Urinary bladder (tissue), 4 donors: ENCODE results near the gene TEDC1. TPM values are rescaled to one million over a fixed set of nuclear protein-coding genes. Genes with fewer than 3 reads are reported as not detected.
"Not testable (repeated sequence)": the region's sequence is repeated elsewhere in the genome, so short reads cannot be mapped to it uniquely, and the experiment has no call there.

ENCODE experiments used
- DNase-seq: peaks from one replicate; pipeline ENCODE4 v3.0.0-alpha.2; 2015; ENCODE audit errors: extremely low spot score
- H3K27ac ChIP-seq: one replicate; pipeline ENCODE4 v1.5.1; 2013; ENCODE audit warnings: low read depth, mild to moderate bottlenecking, moderate library complexity
- H3K36me3 ChIP-seq: one replicate; pipeline ENCODE4 v1.6.1; 2013; ENCODE audit warnings: mild to moderate bottlenecking, moderate library complexity; ENCODE audit not compliant: insufficient read depth
- H3K4me1 ChIP-seq: one replicate; pipeline ENCODE4 v1.6.1; 2013; ENCODE audit warnings: mild to moderate bottlenecking, moderate library complexity; ENCODE audit not compliant: insufficient read depth
- H3K4me3 ChIP-seq: one replicate; pipeline ENCODE4 v1.5.1; 2013; ENCODE audit warnings: low read depth, low read length
- WGBS: extraction: QIAGEN DNeasy Blood & Tissue Kit; methylation state at CpG from one replicate; pipeline ENCODE4 v1.1.7; 2013; 5-methylcytosine and 5-hydroxymethylcytosine counted together
- polyA plus RNA-seq: library from polyadenylated mRNA; stranded (reverse); fragments of 200-250 nt; gene quantifications from one replicate; pipeline ENCODE4 v1.2.3, GENCODE V29; 2013
- total RNA-seq: library from RNA; depleted of rRNA; stranded (reverse); fragments of >200 nt; gene quantifications from one replicate; pipeline ENCODE4 v1.2.3, GENCODE V29; 2014
- donor health status: healthy with polysubstance abuse.
- donor health status: healthy.

Gene TEDC1
- total and polyA plus RNA-seq, 2 donors: 4.2 to 10.6 TPM

DNA sequence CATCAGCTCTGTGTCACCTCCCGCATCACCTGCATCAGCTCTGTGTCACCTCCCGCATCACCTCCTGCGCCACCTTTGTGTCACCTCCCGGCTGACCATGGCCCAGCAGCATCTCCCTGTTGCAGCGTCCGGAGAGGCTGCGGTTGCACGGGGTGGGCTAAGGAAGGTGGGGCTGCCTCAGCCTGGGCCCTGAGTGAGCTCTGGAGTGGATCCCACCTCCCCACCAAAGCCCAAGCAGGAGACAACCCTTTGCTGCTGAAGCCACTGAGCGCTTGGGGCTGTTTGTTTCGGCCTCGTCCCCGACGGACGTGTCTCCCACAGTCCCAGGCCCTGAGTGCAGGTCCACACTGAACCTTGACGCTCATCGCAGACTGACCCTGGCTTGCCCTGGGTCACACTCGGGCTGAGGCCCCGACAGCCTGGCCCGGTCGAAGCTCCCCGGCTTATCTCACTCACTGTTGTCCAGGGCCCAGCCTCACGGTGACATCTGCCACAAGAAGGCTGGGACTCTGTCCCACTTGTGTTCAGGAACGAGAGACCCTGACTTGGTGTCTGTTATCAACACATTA lies 47.5 kb downstream of the TEDC1 start:
- H3K4me3 ChIP-seq: no peak overlapping the region
- no peaks in the 10 kb centered on the region for H3K36me3 ChIP-seq
- no peaks in the 10 kb centered on the region for H3K4me1 ChIP-seq
- no peak overlapping the region for H3K27ac ChIP-seq
- DNase-seq: no peak
- WGBS: 85% methylated on average over 23 of the region's 23 CpGs

- no peak for DNase-seq
- H3K4me1 ChIP-seq: no peaks in the 10 kb centered on the region
- H3K36me3 ChIP-seq: no peaks in the 10 kb centered on the region
- H3K27ac ChIP-seq: no peak overlapping the region
- WGBS: 78% methylated on average over 9 of the region's 9 CpGs
- H3K4me3 ChIP-seq: no peak overlapping the region
Measured at GRCh38 chr14:105540811-105541210, 49.8 kb downstream of the TEDC1 start.

- Histone ChIP-seq H3K36me3 (no peaks in the 10 kb centered on the region), H3K27ac (no peak overlapping the region), H3K4me1 (no peaks in the 10 kb centered on the region), H3K4me3 (no peak overlapping the region)
- DNase-seq: no peak
- 85% methylated on average over 19 of the region's 19 CpGs for WGBS
Measured at GRCh38 chr14:105541218-105541875, 50.3 kb downstream of the TEDC1 start.

DNA sequence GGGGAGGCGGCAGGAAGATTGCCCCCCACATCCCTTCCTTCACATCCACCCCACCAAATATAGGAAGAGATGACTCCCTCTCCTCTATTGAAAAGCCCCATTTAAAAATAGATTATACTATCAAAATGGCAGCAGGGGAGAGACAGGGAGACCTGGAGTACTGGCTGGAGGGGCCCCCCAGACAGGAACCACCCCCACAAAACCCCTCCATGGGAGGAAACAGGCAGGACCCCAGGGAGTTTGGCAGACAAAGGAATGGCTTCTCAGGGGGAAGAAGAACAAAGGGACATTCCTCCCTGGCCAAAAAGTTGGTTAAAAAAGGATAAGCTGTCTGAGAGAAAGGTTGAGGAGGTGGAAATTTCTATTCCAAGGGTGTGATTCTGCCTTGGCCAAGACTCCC lies 54.6 kb downstream of the TEDC1 start:
- H3K4me1 ChIP-seq, H3K4me3 ChIP-seq, H3K36me3 ChIP-seq, H3K27ac ChIP-seq, DNase-seq: not testable (repeated sequence)
- 76% methylated on average over 1 of the region's 1 CpG for WGBS

DNA sequence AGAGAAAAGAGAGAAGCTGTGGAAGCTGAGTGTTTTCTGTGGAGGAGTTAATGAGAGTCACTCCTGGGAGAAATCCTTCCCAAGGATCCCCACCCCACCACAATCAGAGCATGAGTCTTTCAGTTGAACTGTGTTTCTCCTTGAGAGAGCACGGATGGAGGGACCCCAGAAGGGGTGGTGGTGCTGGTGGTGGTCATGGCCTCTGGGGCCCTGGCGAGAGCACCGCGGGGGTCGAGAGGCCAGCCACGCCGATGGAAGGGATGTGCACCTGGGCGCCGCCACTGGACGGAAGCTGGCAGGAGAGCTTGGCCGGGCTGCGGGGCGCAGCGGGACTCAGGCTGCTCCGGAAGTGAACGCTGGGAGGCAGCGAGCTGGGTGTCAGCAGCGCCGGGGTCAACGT lies 55.4 kb downstream of the TEDC1 start:
- not testable (repeated sequence) for H3K4me3 ChIP-seq, H3K36me3 ChIP-seq, H3K4me1 ChIP-seq, DNase-seq, H3K27ac ChIP-seq
- 95% methylated on average over 10 of the region's 20 CpGs for WGBS

DNA sequence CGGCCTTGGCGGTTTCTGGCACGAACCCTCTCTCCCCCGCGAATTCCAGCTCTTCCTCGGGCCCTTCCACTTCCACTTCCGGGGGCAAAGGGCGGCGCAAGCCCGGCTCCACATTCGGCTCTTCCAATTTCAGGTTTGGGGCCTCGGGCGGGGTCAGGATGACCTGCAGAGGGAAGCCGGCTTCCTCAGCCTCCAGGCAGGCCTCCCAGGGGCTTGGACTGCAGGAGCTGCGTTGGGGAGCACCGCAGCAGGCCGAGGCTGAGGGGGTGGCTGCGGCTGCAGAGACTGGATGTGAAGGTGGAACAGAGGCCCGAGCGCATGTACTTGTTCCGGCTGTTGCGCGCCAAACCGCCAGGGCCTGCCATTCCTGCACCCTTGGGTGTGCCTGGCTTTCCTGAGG lies 56.0 kb downstream of the TEDC1 start:
- WGBS: 92% methylated on average over 16 of the region's 24 CpGs
- H3K27ac ChIP-seq, DNase-seq: not testable (repeated sequence)

GRCh38 chr14:105547741-105548169 lies 56.7 kb downstream of the TEDC1 start:
- WGBS: 96% methylated on average over 38 of the region's 38 CpGs
- Histone ChIP-seq H3K4me1 (no peaks in the 10 kb centered on the region), H3K36me3 (no peaks in the 10 kb centered on the region), H3K27ac (no peak overlapping the region), H3K4me3 (no peak overlapping the region)
- DNase-seq: no peak

More for the DNA sequence above, 56.0 kb downstream of the TEDC1 start:
- H3K4me3 ChIP-seq, H3K4me1 ChIP-seq, H3K36me3 ChIP-seq: not testable (repeated sequence)

Other genes with a start within 250 kb of the TEDC1 start
- 28.6 TPM for gene BTBD6, start 242.7 kb upstream of the TEDC1 start, total RNA-seq
- gene BTBD6, start 242.7 kb upstream of the TEDC1 start, polyA plus RNA-seq: 40.6 TPM
- 30.9 TPM for gene BRF1, start 190.2 kb upstream of the TEDC1 start, total RNA-seq
- 19.3 TPM for gene BRF1, start 190.2 kb upstream of the TEDC1 start, polyA plus RNA-seq
- 43.8 TPM for gene PACS2, start 176.5 kb upstream of the TEDC1 start, total RNA-seq
- 67.9 TPM for gene PACS2, start 176.5 kb upstream of the TEDC1 start, polyA plus RNA-seq
- gene TEX22, start 92.7 kb upstream of the TEDC1 start, total RNA-seq: 0.11 TPM
- gene TEX22, start 92.7 kb upstream of the TEDC1 start, polyA plus RNA-seq: 0.13 TPM
- 51.5 TPM for gene MTA1, start 71.4 kb upstream of the TEDC1 start, total RNA-seq
- gene MTA1, start 71.4 kb upstream of the TEDC1 start, polyA plus RNA-seq: 67.3 TPM
- 53.7 TPM for gene CRIP2, start 16.4 kb upstream of the TEDC1 start, total RNA-seq
- gene CRIP2, start 16.4 kb upstream of the TEDC1 start, polyA plus RNA-seq: 245 TPM
- gene CRIP1, start 4.4 kb upstream of the TEDC1 start, total RNA-seq: 9.4 TPM
- 92.4 TPM for gene CRIP1, start 4.4 kb upstream of the TEDC1 start, polyA plus RNA-seq
- gene TMEM121, start 35.3 kb downstream of the TEDC1 start, total RNA-seq: 1.3 TPM
- 6.7 TPM for gene TMEM121, start 35.3 kb downstream of the TEDC1 start, polyA plus RNA-seq